Kidney (tissue), 14 donors: ENCODE data around the gene NCOA3. TPM values are rescaled to one million over a fixed set of nuclear protein-coding genes. Genes with fewer than 3 reads are reported as not detected.

Source experiments
- DNase-seq, 5 donors: peaks; one replicate each; pipeline ENCODE4 v3.0.0-alpha.2; 2013 to 2020
- FAIRE-seq: peaks from 2 replicates; lab custom pipeline; 2012; peaks lifted over from hg19 to GRCh38; lab: Jason Lieb, UNC
- H3K27ac ChIP-seq, 2 donors: one replicate each; pipeline ENCODE4 v1.7.0; 2013; ENCODE audit warnings: low read depth in 2 of 2, low read length in 2 of 2, inconsistent platforms in 1 of 2
- H3K27me3 ChIP-seq: one replicate; pipeline ENCODE4 v1.7.1; 2013; ENCODE audit warnings: low read length, inconsistent platforms; ENCODE audit not compliant: control insufficient read depth, insufficient read depth
- H3K36me3 ChIP-seq, 3 donors: one replicate each; pipeline versions ENCODE4 v1.7.0 to v1.7.1; 2013; ENCODE audit warnings: low read length in 3 of 3, control low read depth in 1 of 3, inconsistent platforms in 1 of 3; ENCODE audit not compliant: insufficient read depth in 3 of 3, control insufficient read depth in 2 of 3
- H3K4me1 ChIP-seq, 3 donors: one replicate each; pipeline versions ENCODE4 v1.7.0 to v1.7.1; 2013; ENCODE audit warnings: low read length in 3 of 3, inconsistent platforms in 1 of 3, low read depth in 1 of 3; ENCODE audit not compliant: control insufficient read depth in 2 of 3, insufficient read depth in 2 of 3
- H3K4me3 ChIP-seq, 3 donors: one replicate each; pipeline versions ENCODE4 v1.7.0 to v1.8.1; 2013; ENCODE audit warnings: low read length in 3 of 3, control low read depth in 1 of 3, inconsistent platforms in 1 of 3
- H3K9ac ChIP-seq, 3 donors: one replicate each; pipeline versions ENCODE4 v1.7.0 to v1.7.1; 2013; ENCODE audit warnings: low read length in 3 of 3, control low read depth in 1 of 3, inconsistent platforms in 1 of 3
- H3K9me3 ChIP-seq, 3 donors: one replicate each; pipeline versions ENCODE4 v1.7.0 to v1.7.1; 2013; ENCODE audit warnings: low read length in 3 of 3, control low read depth in 1 of 3, inconsistent platforms in 1 of 3; ENCODE audit not compliant: control insufficient read depth in 2 of 3, insufficient read depth in 1 of 3
- intact Hi-C: fragments of 100-400 bp; cut with DNase I; formaldehyde crosslinking; loops from one replicate; pipeline ENCODE4 v1.11.1; 2022
- polyA plus RNA-seq: library from polyadenylated mRNA; stranded (reverse); fragments of 350-450 nt; fragmentation: Illumina TruSeq; extraction: RNeasy Lipid Tissue Mini Kit (QIAGEN cat#74804); gene quantifications from one replicate; pipeline ENCODE4 v1.2.3, GENCODE V29; 2014; ENCODE audit warnings: low read depth, low replicate concordance; ENCODE audit not compliant: insufficient read depth
- total RNA-seq: library from RNA; stranded (reverse); fragmentation: NEBNext Ultra II Directional; extraction: Animal tissue kit (Norgen Biotek cat#: 25700); gene quantifications from one replicate; pipeline ENCODE4 v1.2.1, GENCODE V29; 2021
- TF ChIP-seq, protein P1 (sequence below): IDR thresholded peaks from 3 replicates; pipeline ENCODE4 v1.5.1; 2012; ENCODE audit warnings: mild to moderate bottlenecking, moderate library complexity, borderline replicate concordance; ENCODE audit not compliant: insufficient read depth; ENCODE audit errors: extremely low read depth
- donor health status: control.
- donor health status: control.
- donor health status: control.
- donor health status: control.
- donor health status: control.
- donor health status: DM: yes; HTN: yes; CAD: no.
- donor health status: Normal renal cell carcinoma (clear cell type).

Gene NCOA3
- total and polyA plus RNA-seq, 2 donors from 2014 or later: 4.9 to 38.8 TPM

DNA sequence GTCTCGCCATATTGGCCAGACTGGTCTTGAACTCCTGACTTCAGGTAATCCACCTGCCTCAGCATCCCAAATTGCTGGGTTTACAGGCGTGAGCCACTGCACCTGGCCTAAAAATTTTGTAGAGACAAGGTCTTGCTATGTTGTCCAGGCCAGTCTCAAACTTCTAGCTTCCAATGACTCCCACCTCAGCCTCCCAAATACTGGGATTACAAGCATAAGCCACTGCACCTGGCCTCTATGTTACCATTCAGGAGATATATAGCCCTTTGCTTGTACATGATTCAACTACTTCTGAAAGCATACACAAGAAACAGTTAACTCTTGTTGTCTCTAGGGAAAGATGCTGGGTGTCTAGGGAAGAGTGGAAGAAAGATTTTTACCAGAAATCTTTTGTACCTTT is 19.0 kb upstream of the NCOA3 start:
- intact Hi-C loops: no loop called here
- DNase-seq (no peak), FAIRE-seq (no peak)
- no peaks in the 10 kb centered on the region for H3K36me3 ChIP-seq
- H3K4me1 ChIP-seq: peaks cover 0 to 2% (median 0%) of the 10 kb centered on the region in 3 donors
- TF ChIP-seq, protein P1, sequence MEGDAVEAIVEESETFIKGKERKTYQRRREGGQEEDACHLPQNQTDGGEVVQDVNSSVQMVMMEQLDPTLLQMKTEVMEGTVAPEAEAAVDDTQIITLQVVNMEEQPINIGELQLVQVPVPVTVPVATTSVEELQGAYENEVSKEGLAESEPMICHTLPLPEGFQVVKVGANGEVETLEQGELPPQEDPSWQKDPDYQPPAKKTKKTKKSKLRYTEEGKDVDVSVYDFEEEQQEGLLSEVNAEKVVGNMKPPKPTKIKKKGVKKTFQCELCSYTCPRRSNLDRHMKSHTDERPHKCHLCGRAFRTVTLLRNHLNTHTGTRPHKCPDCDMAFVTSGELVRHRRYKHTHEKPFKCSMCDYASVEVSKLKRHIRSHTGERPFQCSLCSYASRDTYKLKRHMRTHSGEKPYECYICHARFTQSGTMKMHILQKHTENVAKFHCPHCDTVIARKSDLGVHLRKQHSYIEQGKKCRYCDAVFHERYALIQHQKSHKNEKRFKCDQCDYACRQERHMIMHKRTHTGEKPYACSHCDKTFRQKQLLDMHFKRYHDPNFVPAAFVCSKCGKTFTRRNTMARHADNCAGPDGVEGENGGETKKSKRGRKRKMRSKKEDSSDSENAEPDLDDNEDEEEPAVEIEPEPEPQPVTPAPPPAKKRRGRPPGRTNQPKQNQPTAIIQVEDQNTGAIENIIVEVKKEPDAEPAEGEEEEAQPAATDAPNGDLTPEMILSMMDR: no peak
- H3K27ac ChIP-seq: no peak overlapping the region
- H3K27me3 ChIP-seq: no peaks in the 10 kb centered on the region
- no peak overlapping the region for H3K4me3 ChIP-seq
- no peak overlapping the region for H3K9ac ChIP-seq
- no peaks in the 10 kb centered on the region for H3K9me3 ChIP-seq

DNA sequence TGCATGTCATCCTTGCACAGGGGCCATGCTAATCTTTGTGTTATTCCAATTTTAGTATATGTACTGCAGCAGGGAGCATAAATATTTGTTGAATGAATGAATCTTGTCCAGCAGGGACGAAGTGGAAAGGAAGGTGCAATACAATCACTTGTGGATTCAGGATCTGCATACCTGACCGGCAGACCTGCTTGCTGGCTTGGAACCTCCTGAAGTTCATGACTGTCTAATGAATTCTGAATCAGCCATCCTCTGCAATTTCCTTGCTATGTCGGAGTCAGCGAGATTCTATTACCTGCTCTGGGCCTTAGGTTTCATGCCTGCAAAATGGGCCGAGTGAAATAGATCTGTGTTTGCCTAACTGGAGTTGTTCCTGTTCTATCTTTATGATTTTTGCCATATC is 17.4 kb upstream of the NCOA3 start:
- Histone ChIP-seq H3K4me3 (no peak overlapping the region), H3K4me1 (peaks cover 0 to 2% (median 0%) of the 10 kb centered on the region in 3 donors), H3K36me3 (no peaks in the 10 kb centered on the region), H3K27ac (no peak overlapping the region), H3K27me3 (no peaks in the 10 kb centered on the region), H3K9me3 (no peaks in the 10 kb centered on the region), H3K9ac (no peak overlapping the region)
- TF ChIP-seq, protein P1: no peak
- FAIRE-seq (no peak), DNase-seq (no peak)
- intact Hi-C loops: no loop called here

DNA sequence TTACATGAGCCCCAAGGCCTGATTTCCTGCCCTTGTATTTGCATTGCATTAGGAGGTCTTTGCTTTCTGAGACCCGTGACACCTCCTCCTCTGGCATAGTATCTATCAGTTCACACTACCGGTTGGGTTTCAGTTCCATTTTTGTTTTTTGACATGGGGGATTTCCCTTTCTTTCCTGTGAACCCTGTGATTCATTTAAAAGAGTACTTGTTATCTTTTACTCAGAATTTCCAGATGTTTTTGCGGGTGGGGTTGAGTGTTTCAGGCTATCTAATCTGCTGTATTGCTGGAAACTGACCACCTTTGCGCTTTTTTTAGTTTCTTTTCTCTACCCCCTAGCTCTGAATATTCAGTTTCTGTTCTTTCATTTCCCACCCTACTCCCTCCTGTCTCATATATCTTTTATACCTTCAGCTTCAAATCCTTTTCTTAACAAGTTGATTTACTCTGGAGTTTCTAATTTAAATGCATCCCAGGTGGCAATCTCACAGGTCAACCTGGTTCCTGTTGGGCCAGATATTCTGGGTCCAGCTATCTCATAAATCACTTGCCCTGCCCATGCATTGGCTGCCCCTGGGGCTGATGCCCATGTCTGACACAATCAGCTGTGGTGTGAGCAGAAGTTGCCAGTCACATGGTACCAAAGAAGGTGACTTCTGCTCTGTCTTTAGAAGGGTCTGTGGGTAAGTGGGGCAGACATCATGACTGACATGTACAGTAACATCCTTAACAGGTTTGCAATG is 14.3 kb upstream of the NCOA3 start:
- Histone ChIP-seq H3K9ac (no peak overlapping the region), H3K4me3 (no peak overlapping the region), H3K4me1 (no peaks in the 10 kb centered on the region), H3K27me3 (no peaks in the 10 kb centered on the region), H3K9me3 (no peaks in the 10 kb centered on the region), H3K36me3 (no peaks in the 10 kb centered on the region), H3K27ac (no peak overlapping the region)
- intact Hi-C loops: no loop called here
- DNase-seq: no peak
- no peak for FAIRE-seq
- TF ChIP-seq, protein P1: no peak

DNA sequence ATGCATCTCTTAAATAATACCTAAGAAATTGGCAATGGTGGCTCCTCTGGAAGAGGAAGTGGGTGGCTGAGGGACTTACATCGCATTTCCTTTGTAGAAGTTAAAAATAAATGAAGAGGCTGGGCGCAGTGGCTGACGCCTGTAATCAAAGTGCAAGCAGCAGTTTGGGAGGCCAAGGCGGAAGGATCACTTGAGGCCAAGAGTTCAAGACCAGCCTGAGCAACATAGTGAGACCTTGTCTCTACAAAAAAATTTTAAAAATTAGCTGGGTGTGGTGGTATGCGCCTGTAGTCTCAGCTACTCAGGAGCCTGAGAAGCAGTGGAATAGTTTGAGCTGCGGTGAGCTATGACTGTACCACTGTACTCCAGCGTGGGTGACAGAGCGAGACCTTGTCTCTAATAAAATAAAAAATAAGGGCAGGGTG is 12.2 kb upstream of the NCOA3 start:
- TF ChIP-seq, protein P1: no peak
- no peak overlapping the region for H3K27ac ChIP-seq
- DNase-seq: no peak

More for the DNA sequence above, 12.2 kb upstream of the NCOA3 start:
- no peak overlapping the region for H3K4me3 ChIP-seq
- no peak overlapping the region for H3K9ac ChIP-seq
- no peaks in the 10 kb centered on the region for H3K9me3 ChIP-seq
- intact Hi-C loops: no loop called here
- H3K27me3 ChIP-seq: no peaks in the 10 kb centered on the region
- H3K36me3 ChIP-seq: no peaks in the 10 kb centered on the region
- H3K4me1 ChIP-seq: peaks cover 0 to 12% (median 10%) of the 10 kb centered on the region in 3 donors
- FAIRE-seq: no peak
